Measurements from ENCODE around the gene UTS2. TPM values are rescaled to one million over a fixed set of nuclear protein-coding genes. Genes with fewer than 3 reads are reported as not detected.

UTS2 gene
- total RNA-seq, 4 donors from 2014 or later: not detected

DNA sequence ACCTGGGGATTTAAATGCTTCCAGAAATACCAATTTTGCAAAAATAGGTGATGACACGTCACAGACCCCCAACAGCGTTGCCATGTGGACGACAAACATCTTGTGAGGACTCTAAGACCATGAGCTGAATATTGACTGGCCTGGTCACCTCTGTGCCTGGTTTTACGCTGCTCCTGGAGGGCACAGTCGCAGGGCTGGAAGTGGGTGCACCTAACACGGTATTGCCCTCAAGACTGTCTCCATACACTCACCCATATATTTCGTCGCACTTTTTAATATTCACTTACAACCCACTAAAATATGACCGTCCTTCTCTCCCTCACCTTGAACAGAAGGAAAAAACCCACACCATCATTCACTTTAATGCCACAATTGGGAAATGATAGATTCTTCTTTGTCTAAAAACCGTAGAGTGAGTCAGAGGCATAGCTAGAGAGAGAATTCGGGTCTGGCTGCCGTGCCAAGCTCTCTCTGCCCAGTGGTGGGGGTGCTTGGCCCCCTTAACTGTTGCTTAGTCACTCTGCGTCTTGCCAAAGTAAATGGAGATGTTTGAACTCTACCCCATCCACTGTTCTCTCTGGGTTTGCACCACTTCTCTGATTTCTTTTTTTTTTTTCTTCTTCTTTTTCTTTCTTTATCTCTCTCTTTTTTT lies 40.8 kb upstream of the UTS2 start:
- Histone ChIP-seq H3K27me3 (peaks cover 0 to 20% (median 0%) of the 10 kb centered on the region in 4 donors), H3K9me3 (no peaks in the 10 kb centered on the region), H3K4me3 (no peak overlapping the region), H3K4me1 (peaks cover 0 to 7% (median 2%) of the 10 kb centered on the region in 4 donors), H3K27ac (replicated peaks in 1 of 4) (no peak overlapping the region), H3K36me3 (no peaks in the 10 kb centered on the region)
- no peak for DNase-seq (ENCODE audit: extremely low spot score)
- TF ChIP-seq, protein P1, sequence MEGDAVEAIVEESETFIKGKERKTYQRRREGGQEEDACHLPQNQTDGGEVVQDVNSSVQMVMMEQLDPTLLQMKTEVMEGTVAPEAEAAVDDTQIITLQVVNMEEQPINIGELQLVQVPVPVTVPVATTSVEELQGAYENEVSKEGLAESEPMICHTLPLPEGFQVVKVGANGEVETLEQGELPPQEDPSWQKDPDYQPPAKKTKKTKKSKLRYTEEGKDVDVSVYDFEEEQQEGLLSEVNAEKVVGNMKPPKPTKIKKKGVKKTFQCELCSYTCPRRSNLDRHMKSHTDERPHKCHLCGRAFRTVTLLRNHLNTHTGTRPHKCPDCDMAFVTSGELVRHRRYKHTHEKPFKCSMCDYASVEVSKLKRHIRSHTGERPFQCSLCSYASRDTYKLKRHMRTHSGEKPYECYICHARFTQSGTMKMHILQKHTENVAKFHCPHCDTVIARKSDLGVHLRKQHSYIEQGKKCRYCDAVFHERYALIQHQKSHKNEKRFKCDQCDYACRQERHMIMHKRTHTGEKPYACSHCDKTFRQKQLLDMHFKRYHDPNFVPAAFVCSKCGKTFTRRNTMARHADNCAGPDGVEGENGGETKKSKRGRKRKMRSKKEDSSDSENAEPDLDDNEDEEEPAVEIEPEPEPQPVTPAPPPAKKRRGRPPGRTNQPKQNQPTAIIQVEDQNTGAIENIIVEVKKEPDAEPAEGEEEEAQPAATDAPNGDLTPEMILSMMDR (IDR thresholded peaks at IDR 0.05): no peak
- TF ChIP-seq EP300 (IDR thresholded peaks at IDR 0.05) (no peak), POLR2A (IDR thresholded peaks at IDR 0.05; ENCODE audit: low read depth) (no peak), POLR2AphosphoS5 (IDR thresholded peaks at IDR 0.05) (no peak)
- intact Hi-C loops (cut with DNase I): no loop called here
- WGBS: 78% methylated on average over 13 of the region's 13 CpGs

DNA sequence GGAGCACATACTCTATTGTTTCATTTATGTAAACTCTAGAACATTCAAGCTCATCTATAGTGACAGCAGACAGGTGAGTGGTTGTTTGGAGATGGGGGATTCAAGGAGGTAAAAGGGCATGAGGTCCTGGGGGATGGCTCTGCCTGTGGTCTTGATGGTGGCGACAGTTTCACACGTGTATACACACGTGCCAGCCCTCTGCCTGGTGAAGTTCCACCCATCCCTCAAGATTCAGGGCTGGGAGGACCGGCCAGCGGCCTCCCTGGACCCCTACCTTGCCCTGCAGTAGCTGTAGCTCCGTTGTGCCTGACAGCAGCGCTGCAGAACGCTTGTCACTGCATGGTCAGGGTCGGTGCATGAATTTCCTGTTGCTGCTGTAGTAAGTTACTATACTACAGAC lies 38.9 kb upstream of the UTS2 start:
- Histone ChIP-seq H3K27ac (replicated peaks in 1 of 4) (no peak overlapping the region), H3K4me1 (peaks cover 0 to 7% (median 2%) of the 10 kb centered on the region in 4 donors), H3K9me3 (no peaks in the 10 kb centered on the region), H3K36me3 (no peaks in the 10 kb centered on the region), H3K27me3 (peaks cover 0 to 35% (median 5%) of the 10 kb centered on the region in 4 donors), H3K4me3 (no peak overlapping the region)
- TF ChIP-seq POLR2AphosphoS5 (IDR thresholded peaks at IDR 0.05): no peak
- no peak for TF ChIP-seq POLR2A (IDR thresholded peaks at IDR 0.05; ENCODE audit: low read depth)
- no peak for TF ChIP-seq EP300 (IDR thresholded peaks at IDR 0.05)
- TF ChIP-seq, protein P1 (IDR thresholded peaks at IDR 0.05): no peak
- no peak for DNase-seq (ENCODE audit: extremely low spot score)
- WGBS: 64% methylated on average over 9 of the region's 9 CpGs
- intact Hi-C loops (cut with DNase I): no loop called here

DNA sequence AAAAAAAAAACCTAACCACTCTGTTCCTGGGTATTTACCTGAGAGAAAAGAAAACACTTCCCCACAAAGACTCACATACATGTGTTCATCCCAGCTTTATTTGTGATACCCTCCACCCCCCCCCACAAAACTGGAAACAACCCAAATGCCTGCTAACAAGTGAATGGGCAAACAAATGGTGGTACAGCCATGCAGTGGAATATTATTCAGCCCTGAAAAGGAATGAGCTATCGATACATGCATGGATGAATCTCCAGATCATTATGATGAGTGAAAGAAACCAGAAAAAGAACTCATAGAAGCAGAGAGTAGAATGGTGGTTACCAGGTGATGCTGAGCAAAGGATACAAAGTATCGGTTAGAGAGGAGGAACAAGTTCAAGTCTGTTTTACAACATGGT lies 38.0 kb upstream of the UTS2 start:
- H3K27ac ChIP-seq (replicated peaks in 1 of 4): no peak overlapping the region
- H3K4me1 ChIP-seq: peaks cover 0 to 7% (median 2%) of the 10 kb centered on the region in 4 donors
- 98% methylated on average over 2 of the region's 2 CpGs for WGBS
- H3K36me3 ChIP-seq: no peaks in the 10 kb centered on the region
- H3K4me3 ChIP-seq: no peak overlapping the region
- DNase-seq (ENCODE audit: extremely low spot score): no peak
- TF ChIP-seq, protein P1 (IDR thresholded peaks at IDR 0.05): no peak
- TF ChIP-seq EP300 (IDR thresholded peaks at IDR 0.05) (no peak), POLR2AphosphoS5 (IDR thresholded peaks at IDR 0.05) (no peak), POLR2A (IDR thresholded peaks at IDR 0.05; ENCODE audit: low read depth) (no peak)
- H3K27me3 ChIP-seq: peaks cover 0 to 44% (median 6%) of the 10 kb centered on the region in 4 donors
- intact Hi-C loops (cut with DNase I): no loop called here
- H3K9me3 ChIP-seq: no peaks in the 10 kb centered on the region

DNA sequence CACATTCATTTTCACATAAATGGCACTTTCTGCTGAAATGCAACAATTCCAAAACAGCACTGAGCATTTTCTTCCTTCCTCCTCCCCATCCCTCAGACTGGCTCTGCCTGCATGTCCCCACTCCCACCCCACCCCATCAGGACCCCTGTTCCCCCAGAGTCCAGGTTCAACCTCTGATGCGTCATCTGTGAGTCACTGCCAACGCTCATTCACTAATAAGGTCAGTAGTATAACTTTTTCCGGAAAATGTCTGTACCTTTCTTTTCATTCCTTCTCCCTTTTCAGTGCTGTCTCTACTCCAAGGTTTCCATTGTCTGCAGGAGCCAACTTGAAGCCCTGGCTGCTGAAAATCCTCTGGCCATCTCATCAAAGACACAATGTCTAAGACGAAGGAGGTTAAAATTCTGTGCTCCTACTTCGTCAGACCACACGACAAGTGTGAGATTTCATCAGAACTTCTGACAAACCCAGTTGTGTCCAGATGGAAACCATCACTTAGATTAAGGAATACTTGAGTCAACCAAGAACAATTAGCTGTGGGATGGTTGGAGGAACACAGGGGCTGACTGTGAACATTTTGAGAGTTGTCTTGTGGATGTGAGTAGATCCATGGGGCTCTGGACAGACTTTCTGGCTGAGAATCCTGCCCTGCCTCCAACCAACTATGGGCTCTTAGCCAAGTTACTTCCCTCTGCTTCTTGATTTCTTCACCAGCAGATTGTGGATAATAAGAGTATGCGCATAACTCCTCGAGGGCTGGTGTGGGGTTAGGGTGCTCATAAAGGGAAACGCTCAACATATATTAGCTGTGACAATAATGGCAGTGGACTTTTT lies 35.6 kb upstream of the UTS2 start:
- H3K4me3 ChIP-seq: no peak overlapping the region
- no peaks in the 10 kb centered on the region for H3K36me3 ChIP-seq
- H3K9me3 ChIP-seq: no peaks in the 10 kb centered on the region
- TF ChIP-seq EP300 (IDR thresholded peaks at IDR 0.05) (no peak), POLR2A (IDR thresholded peaks at IDR 0.05; ENCODE audit: low read depth) (no peak), POLR2AphosphoS5 (IDR thresholded peaks at IDR 0.05) (no peak)
- TF ChIP-seq, protein P1 (IDR thresholded peaks at IDR 0.05): no peak
- DNase-seq (ENCODE audit: extremely low spot score): no peak
- peaks cover 0 to 52% (median 6%) of the 10 kb centered on the region in 4 donors for H3K27me3 ChIP-seq
- peaks cover 0 to under 1% (median 0%) of the 10 kb centered on the region in 4 donors for H3K4me1 ChIP-seq
- WGBS: 73% methylated on average over 9 of the region's 9 CpGs
- H3K27ac ChIP-seq (replicated peaks in 1 of 4): no peak overlapping the region
- intact Hi-C loops (cut with DNase I): no loop called here

Measured in esophagus muscularis mucosa (tissue), 4 donors.